H9 (cell line): Measurements from ENCODE around the gene GRK3. TPM values are rescaled to one million over a fixed set of nuclear protein-coding genes. Genes with fewer than 3 reads are reported as not detected.

Experiments used
- DNase-seq: peaks from one replicate; pipeline ENCODE4 v3.0.0-alpha.2; 2017
- H2AFZ ChIP-seq: one replicate; pipeline ENCODE4 v1.6.1; 2013; ENCODE audit warnings: mild to moderate bottlenecking, low read length, control low read depth, moderate library complexity
- H2AK5ac ChIP-seq: 2 replicates; pipeline ENCODE4 v1.6.1; 2013; ENCODE audit warnings: low read length, control low read depth, mixed read lengths; ENCODE audit not compliant: insufficient read length
- H2BK120ac ChIP-seq: one replicate; pipeline ENCODE4 v1.6.1; 2013; ENCODE audit warnings: low read depth, mild to moderate bottlenecking, low read length, control low read depth, inconsistent platforms; ENCODE audit not compliant: poor library complexity, severe bottlenecking
- H2BK12ac ChIP-seq: 2 replicates; pipeline ENCODE4 v1.6.1; 2013; ENCODE audit warnings: low read length, control low read depth, mixed read lengths, low read depth; ENCODE audit not compliant: insufficient read length
- H2BK15ac ChIP-seq: 2 replicates; pipeline ENCODE4 v1.6.1; 2013; ENCODE audit warnings: low read depth, low read length, control low read depth
- H2BK20ac ChIP-seq: one replicate; pipeline ENCODE4 v1.6.1; 2013; ENCODE audit warnings: low read depth, mild to moderate bottlenecking, low read length, control low read depth, inconsistent platforms; ENCODE audit not compliant: poor library complexity, severe bottlenecking
- H2BK5ac ChIP-seq: 2 replicates; pipeline ENCODE4 v1.6.1; 2013; ENCODE audit warnings: low read length, control low read depth, mixed read lengths; ENCODE audit not compliant: insufficient read length
- H3K14ac ChIP-seq: 2 replicates; pipeline ENCODE4 v1.6.1; 2013; ENCODE audit warnings: low read length, control low read depth; ENCODE audit not compliant: insufficient read depth
- H3K18ac ChIP-seq: 2 replicates; pipeline ENCODE4 v1.6.1; 2013; ENCODE audit warnings: low read depth, mild to moderate bottlenecking, mixed read lengths, low read length, control low read depth; ENCODE audit not compliant: insufficient read length
- H3K23ac ChIP-seq: 2 replicates; pipeline ENCODE4 v1.6.1; 2013; ENCODE audit warnings: low read length, control low read depth, mixed read lengths, low read depth; ENCODE audit not compliant: insufficient read length
- H3K23me2 ChIP-seq: 2 replicates; pipeline ENCODE4 v1.6.1; 2013; ENCODE audit warnings: low read depth, mild to moderate bottlenecking, mixed read lengths, low read length, control low read depth; ENCODE audit not compliant: insufficient read length, poor library complexity, severe bottlenecking
- H3K27ac ChIP-seq: 2 replicates; pipeline ENCODE4 v1.5.1; 2013; ENCODE audit warnings: low read length, control low read depth, mixed read lengths, low read depth; ENCODE audit not compliant: insufficient read length
- H3K27me3 ChIP-seq: 2 replicates; pipeline ENCODE4 v1.6.1; 2013; ENCODE audit warnings: low read length, control low read depth, inconsistent platforms; ENCODE audit not compliant: insufficient read depth
- H3K4ac ChIP-seq: 2 replicates; pipeline ENCODE4 v1.6.1; 2013; ENCODE audit warnings: low read depth, mild to moderate bottlenecking, control low read depth, inconsistent platforms, low read length, moderate library complexity
- H3K4me1 ChIP-seq: 2 replicates; pipeline ENCODE4 v1.6.1; 2013; ENCODE audit warnings: low read length, control low read depth, inconsistent platforms; ENCODE audit not compliant: insufficient read depth
- H3K4me2 ChIP-seq: 2 replicates; pipeline ENCODE4 v1.6.1; 2013; ENCODE audit warnings: low read length, control low read depth, mixed read lengths; ENCODE audit not compliant: insufficient read length, insufficient read depth
- H3K56ac ChIP-seq: 2 replicates; pipeline ENCODE4 v1.6.1; 2013; ENCODE audit warnings: low read depth, mild to moderate bottlenecking, mixed read lengths, low read length, control low read depth; ENCODE audit not compliant: insufficient read length
- H3K79me1 ChIP-seq: 2 replicates; pipeline ENCODE4 v1.6.1; 2013; ENCODE audit warnings: low read depth, mild to moderate bottlenecking, moderate library complexity, low read length, control low read depth, inconsistent platforms; ENCODE audit not compliant: insufficient read depth, poor library complexity, severe bottlenecking
- H3K79me2 ChIP-seq: 2 replicates; pipeline ENCODE4 v1.6.1; 2013; ENCODE audit warnings: low read length, control low read depth, inconsistent platforms; ENCODE audit not compliant: insufficient read depth
- H3K9ac ChIP-seq: 2 replicates; pipeline ENCODE4 v1.6.1; 2013; ENCODE audit warnings: low read length, control low read depth, mixed read lengths; ENCODE audit not compliant: insufficient read length; ENCODE audit errors: extremely low read depth
- H3K9me3 ChIP-seq: one replicate; pipeline ENCODE4 v1.6.1; 2013; ENCODE audit warnings: low read depth, low read length, inconsistent platforms; ENCODE audit not compliant: control insufficient read depth
- H3T11ph ChIP-seq: one replicate; pipeline ENCODE4 v1.6.1; 2013; ENCODE audit warnings: mild to moderate bottlenecking, low read length, control low read depth, inconsistent platforms
- H4K20me1 ChIP-seq: one replicate; pipeline ENCODE4 v1.6.1; 2013; ENCODE audit not compliant: control insufficient read depth, insufficient read length, insufficient read depth
- H4K5ac ChIP-seq: 2 replicates; pipeline ENCODE4 v1.6.1; 2013; ENCODE audit warnings: low read depth, mild to moderate bottlenecking, mixed read lengths, low read length, control low read depth; ENCODE audit not compliant: insufficient read length
- H4K8ac ChIP-seq: replicated peaks from 2 replicates; pipeline ENCODE4 v1.6.1; 2013; ENCODE audit warnings: low read length, control low read depth, mixed read lengths, low read depth; ENCODE audit not compliant: insufficient read length
- H4K91ac ChIP-seq: 2 replicates; pipeline ENCODE4 v1.6.1; 2013; ENCODE audit warnings: low read depth, mild to moderate bottlenecking, moderate library complexity, mixed read lengths, low read length, control low read depth; ENCODE audit not compliant: insufficient read length
- H3K27ac Mint-ChIP-seq, 3 experiments: 2 replicates in 2 of 3; 3 replicates in 1 of 3; pipeline ENCODE4 v1.8.0; 2020 to 2021; ENCODE audit warnings: mixed read lengths in 3 of 3, mild to moderate bottlenecking in 1 of 3, moderate library complexity in 1 of 3
- H3K27me3 Mint-ChIP-seq: 2 replicates; pipeline ENCODE4 v1.8.0; 2021; ENCODE audit warnings: low read depth, mild to moderate bottlenecking, moderate library complexity, mixed read lengths
- H3K36me3 Mint-ChIP-seq, 3 experiments: 2 replicates in 2 of 3; 3 replicates in 1 of 3; pipeline ENCODE4 v1.8.0; 2020 to 2021; ENCODE audit warnings: low read depth in 3 of 3, mixed read lengths in 3 of 3; ENCODE audit not compliant: insufficient read depth in 1 of 3
- H3K4me1 Mint-ChIP-seq, 2 experiments: 2 replicates each; pipeline ENCODE4 v1.8.0; 2020; ENCODE audit warnings: mixed read lengths in 2 of 2
- H3K4me3 Mint-ChIP-seq, 2 experiments: 2 replicates in 1 of 2; 3 replicates in 1 of 2; pipeline ENCODE4 v1.8.0; 2020 to 2021; ENCODE audit warnings: mild to moderate bottlenecking in 2 of 2, mixed read lengths in 2 of 2, moderate library complexity in 1 of 2
- H3K9me3 Mint-ChIP-seq, 2 experiments: 2 replicates in 1 of 2; 3 replicates in 1 of 2; pipeline ENCODE4 v1.8.0; 2020; ENCODE audit warnings: mild to moderate bottlenecking in 2 of 2, mixed read lengths in 2 of 2, moderate library complexity in 1 of 2
- WGBS: extraction: QIAGEN DNeasy Blood & Tissue Kit; methylation state at CpG from one replicate; pipeline ENCODE4 v1.1.7; 2013; ENCODE audit warnings: missing lambda C conversion rate, low lambda C conversion rate, mixed read lengths; ENCODE audit not compliant: insufficient read length; ENCODE audit errors: extremely low coverage; 5-methylcytosine and 5-hydroxymethylcytosine counted together
- total RNA-seq: library from RNA; stranded (reverse); gene quantifications from 2 replicates; pipeline ENCODE4 v1.2.1, GENCODE V29; 2021
- TF ChIP-seq, protein P1 (sequence below): fragments of 200-600 bp; sonication (generic); conservative IDR thresholded peaks from 3 replicates; pipeline ENCODE4 v1.8.0; 2021; ENCODE audit warnings: antibody characterized with exemption, mild to moderate bottlenecking

The GRK3 gene
- total RNA-seq, 1 experiment from 2014 or later, result 23.9 TPM

DNA sequence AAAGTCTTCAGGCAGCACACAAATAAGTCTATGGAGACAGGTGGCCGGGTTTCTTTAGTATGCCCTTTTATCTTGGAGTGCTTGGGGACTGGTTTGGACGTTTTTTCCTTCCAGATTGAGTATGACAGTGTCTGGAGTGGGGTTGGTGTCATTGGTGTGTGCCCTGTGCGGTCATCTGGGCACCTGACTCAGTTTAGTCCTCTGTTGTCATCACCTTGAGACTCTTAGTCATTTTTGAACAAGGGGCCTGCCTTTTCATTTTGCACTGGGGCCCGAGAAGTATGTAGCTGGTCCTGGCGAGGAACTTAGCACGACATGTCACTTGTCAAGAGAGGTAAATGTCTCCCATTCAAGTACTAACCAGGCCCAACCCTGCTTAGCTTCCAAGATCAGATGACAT lies 150.3 kb downstream of the GRK3 start:
- Mint-ChIP-seq H3K4me1 (peaks cover 3 to 4% of the 10 kb centered on the region in 2 experiments; a peak in 1 of 4 replicates), H3K27ac (no peak overlapping the region), H3K4me3 (no peak overlapping the region), H3K36me3 (peaks cover 2 to 20% (median 7%) of the 10 kb centered on the region in 3 experiments; a peak in 5 of 7 replicates), H3K27me3 (no peaks in the 10 kb centered on the region), H3K9me3 (no peaks in the 10 kb centered on the region)
- H3K27me3 ChIP-seq, result no peaks in the 10 kb centered on the region
- H3K27ac ChIP-seq, result no peak overlapping the region
- H2BK15ac ChIP-seq, result no peak overlapping the region
- DNase-seq, result no peak
- H3K9ac ChIP-seq, result no peak overlapping the region
- H3K4me2 ChIP-seq, result no peak overlapping the region
- H3K23ac ChIP-seq, result no peak overlapping the region
- H3T11ph ChIP-seq, result no peak overlapping the region
- TF ChIP-seq, protein P1, sequence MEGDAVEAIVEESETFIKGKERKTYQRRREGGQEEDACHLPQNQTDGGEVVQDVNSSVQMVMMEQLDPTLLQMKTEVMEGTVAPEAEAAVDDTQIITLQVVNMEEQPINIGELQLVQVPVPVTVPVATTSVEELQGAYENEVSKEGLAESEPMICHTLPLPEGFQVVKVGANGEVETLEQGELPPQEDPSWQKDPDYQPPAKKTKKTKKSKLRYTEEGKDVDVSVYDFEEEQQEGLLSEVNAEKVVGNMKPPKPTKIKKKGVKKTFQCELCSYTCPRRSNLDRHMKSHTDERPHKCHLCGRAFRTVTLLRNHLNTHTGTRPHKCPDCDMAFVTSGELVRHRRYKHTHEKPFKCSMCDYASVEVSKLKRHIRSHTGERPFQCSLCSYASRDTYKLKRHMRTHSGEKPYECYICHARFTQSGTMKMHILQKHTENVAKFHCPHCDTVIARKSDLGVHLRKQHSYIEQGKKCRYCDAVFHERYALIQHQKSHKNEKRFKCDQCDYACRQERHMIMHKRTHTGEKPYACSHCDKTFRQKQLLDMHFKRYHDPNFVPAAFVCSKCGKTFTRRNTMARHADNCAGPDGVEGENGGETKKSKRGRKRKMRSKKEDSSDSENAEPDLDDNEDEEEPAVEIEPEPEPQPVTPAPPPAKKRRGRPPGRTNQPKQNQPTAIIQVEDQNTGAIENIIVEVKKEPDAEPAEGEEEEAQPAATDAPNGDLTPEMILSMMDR, result no peak
- no peak overlapping the region for H2BK120ac ChIP-seq
- no peak overlapping the region for H3K18ac ChIP-seq
- no peaks in the 10 kb centered on the region for H3K9me3 ChIP-seq
- H4K8ac ChIP-seq, result no peak overlapping the region
- H2AFZ ChIP-seq, result no peak overlapping the region
- no peak overlapping the region for H3K4ac ChIP-seq
- H3K4me1 ChIP-seq, result no peaks in the 10 kb centered on the region
- H3K79me1 ChIP-seq, result no peaks in the 10 kb centered on the region
- H3K23me2 ChIP-seq, result no peaks in the 10 kb centered on the region
- no peak overlapping the region for H2AK5ac ChIP-seq
- H4K5ac ChIP-seq, result no peak overlapping the region
- H2BK12ac ChIP-seq, result no peak overlapping the region
- no peak overlapping the region for H3K14ac ChIP-seq
- no peaks in the 10 kb centered on the region for H3K79me2 ChIP-seq
- no peak overlapping the region for H2BK20ac ChIP-seq
- no peak overlapping the region for H2BK5ac ChIP-seq
- no peak overlapping the region for H3K56ac ChIP-seq
- WGBS, result no CpG with 5 or more reads among the region's 6 CpGs
- no peaks in the 10 kb centered on the region for H4K20me1 ChIP-seq
- no peak overlapping the region for H4K91ac ChIP-seq
